AML-193 (cell line): ENCODE results near the gene HMHB1.

ENCODE experiments used
- DNase-seq, 2 experiments: peaks; one replicate each; lab custom pipeline; 2025; lab: John Stamatoyannopoulos, UW

Gene HMHB1

DNA sequence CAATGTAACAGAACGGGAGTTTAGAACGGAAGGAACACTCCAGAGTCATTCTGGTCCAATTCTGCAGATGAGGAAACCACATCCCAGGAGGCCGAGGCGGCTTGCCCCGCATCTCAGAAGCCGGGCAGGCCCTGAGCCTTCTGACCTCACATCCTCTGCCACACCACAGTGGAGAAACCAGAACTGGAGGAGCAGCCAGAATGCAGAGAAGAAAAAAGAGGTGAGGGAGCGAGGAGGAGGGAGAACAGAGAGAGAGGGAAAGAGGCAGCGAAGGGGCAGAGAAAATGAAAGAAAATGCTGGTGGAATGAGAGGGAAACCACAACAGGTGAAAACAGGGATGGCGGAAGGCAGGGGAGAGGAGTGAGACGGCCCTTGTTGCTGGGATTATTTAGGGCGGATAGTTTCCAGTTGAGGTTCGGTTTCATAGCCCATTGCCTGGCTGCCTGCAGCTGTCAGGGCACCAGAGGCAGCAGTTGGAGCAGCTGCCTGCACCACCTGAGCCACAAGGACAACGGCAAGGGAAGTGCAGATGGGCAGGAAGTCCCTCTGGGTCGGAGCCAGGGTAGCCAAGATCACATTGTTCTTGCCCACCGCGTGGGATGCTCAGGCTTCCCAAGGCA lies at the start of gene HMHB1:
Gene HMHB1, plus strand, starts transcription at position 77 of the 621 bp plus-strand sequence.
- DNase-seq: no peak

DNA sequence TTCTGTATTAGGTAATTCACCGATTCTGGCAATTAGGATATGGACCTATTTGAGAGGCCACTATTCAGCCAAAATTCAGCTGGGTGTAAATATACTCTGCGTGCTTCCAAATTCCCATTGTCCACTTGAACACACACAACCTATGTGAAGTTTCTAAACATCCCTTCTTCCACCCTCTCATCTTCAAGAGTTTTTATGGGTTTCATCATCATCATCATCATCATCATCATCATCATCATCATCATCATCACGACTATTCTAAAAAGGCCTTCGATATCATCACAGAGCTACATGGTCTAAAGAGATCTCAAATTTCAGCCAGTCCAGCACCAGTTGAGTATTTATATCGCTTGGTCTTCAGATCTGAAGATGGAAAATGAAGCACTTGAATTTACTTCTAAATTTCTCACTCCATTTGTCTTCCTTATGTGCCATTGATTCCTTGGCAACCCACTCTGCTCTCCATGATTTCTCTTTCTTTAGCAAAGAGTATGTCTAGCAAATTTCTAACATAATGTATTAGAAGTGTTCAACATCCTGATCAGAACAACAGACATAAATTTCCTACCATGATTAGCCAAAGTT lies 49.2 kb upstream of the HMHB1 start:
- no peak for DNase-seq

DNA sequence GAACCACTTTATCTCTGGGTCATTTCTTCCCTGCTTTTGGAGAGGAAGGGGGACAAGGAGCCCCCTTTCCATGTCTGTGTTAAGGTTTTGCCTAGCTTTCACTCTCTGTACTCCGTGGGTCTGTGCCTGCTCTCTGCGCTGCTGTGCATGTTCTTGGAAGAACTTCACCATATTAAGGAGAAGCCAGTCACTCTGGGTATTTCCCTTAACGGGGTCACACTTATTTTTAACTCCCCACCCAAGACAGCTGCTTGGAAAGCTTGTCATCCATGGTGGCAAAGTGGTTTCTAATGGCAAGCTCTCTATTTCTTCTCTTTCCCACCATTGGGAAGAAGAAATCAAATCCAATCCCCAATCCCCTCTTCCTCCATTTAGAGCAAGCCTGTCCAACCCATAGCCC lies 44.8 kb upstream of the HMHB1 start:
- no peak for DNase-seq

GRCh38 chr5:143769026-143769786 lies 42.8 kb upstream of the HMHB1 start:
- DNase-seq: no peak

DNA sequence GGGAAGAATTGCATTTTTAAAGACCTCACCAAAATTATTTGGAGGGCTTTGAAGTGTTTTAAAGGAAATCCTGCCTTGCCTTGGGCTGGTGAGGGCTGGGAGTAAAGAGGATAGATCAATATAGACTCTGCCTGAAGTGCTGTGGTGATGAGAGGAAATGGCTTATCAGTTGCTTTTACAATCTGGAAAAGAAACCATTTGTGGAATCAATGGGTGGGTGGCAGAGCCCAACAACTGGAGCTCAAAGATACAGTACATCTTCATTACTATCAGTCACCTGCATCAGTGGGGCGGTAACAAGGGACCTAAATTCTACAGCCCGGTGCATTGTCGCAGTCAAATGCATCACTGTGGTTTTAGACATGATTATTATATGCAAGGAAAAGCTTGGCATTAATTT lies 41.5 kb upstream of the HMHB1 start:
- no peak for DNase-seq

- no peak for DNase-seq
Observed at GRCh38 chr5:143771189-143771588, 40.8 kb upstream of the HMHB1 start.

GRCh38 chr5:143771602-143772001 lies 40.4 kb upstream of the HMHB1 start:
- no peak for DNase-seq

DNA sequence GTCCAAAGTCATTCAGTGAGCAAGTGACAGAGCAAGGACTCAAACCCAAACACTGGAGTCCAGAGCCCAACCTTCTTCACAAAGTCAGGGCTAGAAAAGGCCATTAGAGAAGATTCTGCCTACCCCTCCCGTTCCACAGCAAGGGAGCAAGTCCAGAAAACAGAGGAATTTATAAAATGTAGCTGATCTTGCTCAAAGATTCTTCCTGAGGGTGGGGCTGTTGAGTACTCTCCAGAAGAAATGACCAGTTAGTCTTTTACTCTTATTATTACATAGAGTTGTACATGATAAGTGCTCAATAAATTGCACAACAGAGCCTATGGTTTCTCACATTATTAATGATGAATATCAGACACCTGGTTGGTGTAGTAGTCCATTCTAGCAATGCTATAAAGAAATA lies 39.3 kb upstream of the HMHB1 start:
- no peak for DNase-seq

- peak; percentile 3 to 24 for DNase-seq
Observed at GRCh38 chr5:143775258-143775657, 36.7 kb upstream of the HMHB1 start.

- no peak for DNase-seq
Observed at GRCh38 chr5:143776951-143777350, 35.0 kb upstream of the HMHB1 start.

DNA sequence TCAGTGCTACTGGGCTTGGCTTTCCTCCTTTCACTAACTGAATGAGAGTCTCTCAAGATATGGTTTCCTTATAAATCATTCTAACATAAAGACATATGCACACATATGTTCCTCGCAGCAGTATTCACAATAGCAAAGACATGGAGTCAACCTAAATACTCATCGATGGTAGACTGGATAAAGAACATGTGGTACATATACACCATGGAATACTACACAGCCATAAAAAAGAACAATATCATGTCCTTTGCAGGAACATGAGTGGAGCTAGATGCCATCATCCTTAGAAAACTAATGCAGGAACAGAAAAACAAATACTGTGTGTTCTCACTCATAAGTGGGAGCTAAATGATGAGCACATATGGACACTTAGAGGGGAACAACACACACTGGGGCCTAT lies 32.5 kb upstream of the HMHB1 start:
- DNase-seq: no peak

DNA sequence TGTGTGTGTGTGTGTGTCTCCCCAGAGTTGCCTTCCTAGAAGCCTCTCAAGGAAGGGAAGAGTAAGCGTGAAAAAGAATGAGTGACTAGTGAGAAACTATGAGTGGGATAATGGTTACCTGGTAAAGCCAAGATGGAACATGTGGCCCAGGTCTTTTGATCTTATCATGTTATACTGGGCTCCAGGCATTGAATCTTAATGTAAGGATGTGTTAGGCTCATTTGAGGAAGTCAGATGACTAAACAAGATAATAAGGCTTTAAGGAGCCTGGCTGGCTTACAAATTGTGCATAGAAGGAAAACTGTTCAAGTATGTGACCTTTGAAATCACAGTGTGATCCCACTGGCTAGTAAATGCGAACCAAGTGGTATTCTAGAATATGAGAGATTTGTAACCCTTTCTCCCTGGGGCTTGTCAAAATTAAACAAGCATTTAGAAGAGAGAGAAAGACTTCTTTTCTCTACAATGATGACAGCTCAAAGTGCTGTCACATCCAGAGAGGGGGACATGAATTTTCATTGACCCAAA lies 29.9 kb upstream of the HMHB1 start:
- no peak for DNase-seq

DNA sequence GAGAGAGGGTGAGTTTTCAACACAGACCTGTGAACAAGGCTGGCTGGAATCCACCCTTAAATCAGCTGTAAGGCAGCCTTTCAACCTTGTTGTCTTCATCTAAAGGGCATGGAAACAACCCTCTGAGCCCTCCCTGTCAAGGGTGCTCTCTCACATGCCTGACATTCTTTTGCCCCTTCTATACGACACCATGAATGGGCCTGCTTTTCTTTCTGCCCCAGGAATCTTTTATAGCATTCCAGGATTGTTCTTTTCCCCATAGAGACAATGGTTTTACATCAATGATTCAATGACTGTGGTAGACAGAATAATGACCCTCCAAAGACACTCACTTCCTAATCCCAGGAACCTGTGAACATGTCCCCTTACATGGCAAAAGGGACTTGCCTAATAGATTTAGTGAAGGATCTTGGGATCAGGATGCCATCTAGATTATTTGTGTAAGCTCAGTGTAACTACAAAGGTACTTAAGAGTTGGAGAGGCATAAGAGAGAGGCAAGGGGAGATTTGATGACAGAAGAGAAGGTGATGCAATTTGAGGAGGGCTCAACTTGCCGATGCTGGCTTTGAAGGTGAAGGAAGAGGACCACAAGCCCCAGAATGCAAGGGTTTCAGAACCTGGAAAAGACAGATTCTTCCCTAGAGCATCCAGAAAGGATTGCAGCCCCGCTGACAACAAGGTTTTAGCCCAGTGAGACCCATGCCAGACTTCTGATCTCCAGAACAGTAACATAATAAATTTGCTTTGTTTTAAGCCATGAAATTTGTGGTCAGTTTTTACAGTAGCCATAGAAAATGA lies 29.2 kb upstream of the HMHB1 start:
- no peak for DNase-seq

- DNase-seq: no peak
Observed at GRCh38 chr5:143788401-143788800, 23.6 kb upstream of the HMHB1 start.

DNA sequence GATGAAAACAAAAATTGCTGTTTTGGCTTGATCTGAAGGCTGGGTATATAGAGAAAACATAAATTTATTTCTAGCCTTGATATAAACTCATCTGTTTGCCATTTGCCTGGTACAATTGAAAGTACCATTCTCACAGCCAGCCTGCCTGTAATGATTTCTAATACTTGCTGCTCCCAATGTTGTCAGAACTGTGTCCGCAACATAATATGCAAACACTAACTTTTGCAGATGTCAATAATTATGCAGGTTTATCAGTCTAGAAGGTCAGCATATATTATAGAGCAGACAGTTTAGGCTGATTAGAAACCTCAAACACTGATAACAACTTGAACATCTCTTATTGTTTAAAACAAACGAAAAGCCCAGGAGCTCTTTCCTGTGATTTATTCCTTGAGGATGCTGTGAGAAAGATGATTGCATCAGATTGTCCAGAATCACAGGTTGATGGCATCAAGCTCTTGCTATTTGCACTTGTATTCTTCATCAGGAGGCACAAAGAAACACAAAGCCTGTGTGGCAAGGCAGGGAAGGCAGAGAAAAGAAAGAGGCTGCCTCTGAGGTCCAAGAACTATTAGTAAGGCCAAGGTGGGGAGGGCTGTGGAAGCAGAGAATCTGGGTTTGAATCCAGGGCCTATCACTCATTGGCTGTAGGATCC lies 21.4 kb upstream of the HMHB1 start:
- no peak for DNase-seq

DNA sequence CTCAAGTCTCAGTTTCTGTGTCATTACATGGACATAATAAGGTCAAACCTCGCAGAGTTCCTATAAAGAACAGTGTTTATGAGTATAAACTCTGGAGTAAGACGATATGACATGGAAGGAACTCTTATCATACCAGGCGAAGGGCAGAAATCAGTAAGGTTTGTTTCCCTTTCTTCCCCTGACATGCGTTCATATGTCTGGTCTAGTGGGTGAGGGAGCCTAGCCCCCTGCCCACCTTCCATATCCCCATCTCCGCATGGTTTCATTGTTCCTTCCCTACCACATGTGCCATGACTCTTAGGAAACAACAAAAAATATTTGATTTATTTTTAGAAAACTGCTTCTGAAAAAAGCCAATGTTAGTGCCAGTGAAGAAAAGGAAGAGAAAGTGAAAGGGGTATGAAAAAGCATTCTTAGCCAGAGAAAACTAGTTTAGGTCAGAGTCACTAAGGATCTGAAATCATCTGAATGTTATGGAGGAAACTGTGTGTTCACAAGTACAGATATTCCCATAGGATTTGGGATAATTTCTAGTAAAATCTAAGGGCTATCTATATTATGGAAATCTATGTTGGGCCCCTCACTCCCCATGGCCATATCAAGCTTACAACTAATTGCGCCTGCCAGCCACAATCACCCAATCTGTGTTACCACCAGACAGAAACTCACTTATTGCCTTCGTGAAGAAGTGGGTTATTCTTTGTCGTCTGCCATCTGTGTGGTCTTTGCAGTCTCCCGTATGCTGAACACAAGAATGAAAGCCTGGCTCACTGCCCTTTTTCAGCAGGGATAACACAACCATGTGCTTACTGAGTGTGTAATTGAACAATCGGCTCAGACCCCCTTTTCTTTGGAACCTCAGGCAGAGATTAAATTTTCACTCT lies 19.9 kb upstream of the HMHB1 start:
- no peak for DNase-seq

- DNase-seq: no peak
Observed at GRCh38 chr5:143793249-143793648, 18.7 kb upstream of the HMHB1 start.

DNA sequence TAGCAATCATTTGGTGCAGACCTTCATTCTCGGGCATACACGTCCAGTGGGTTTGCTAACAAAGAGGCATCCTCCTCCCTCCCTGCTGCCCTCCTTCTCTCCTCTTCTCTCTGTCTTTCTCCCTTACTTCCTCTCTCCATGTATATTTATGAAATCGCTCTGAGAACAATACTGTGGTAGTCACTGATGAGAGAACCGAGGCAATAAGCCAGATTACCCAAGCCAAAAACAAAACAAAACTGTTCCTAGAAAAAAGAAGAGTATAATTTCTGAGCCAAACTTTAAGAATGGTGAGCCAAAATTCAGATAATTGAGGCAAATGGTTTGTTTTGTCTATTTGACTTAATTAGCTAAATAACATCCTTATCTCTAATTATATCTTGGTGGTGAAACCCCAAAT lies 15.8 kb upstream of the HMHB1 start:
- DNase-seq: no peak

GRCh38 chr5:143796753-143797152 lies 15.2 kb upstream of the HMHB1 start:
- peak; percentile 6 to 8 for DNase-seq

DNA sequence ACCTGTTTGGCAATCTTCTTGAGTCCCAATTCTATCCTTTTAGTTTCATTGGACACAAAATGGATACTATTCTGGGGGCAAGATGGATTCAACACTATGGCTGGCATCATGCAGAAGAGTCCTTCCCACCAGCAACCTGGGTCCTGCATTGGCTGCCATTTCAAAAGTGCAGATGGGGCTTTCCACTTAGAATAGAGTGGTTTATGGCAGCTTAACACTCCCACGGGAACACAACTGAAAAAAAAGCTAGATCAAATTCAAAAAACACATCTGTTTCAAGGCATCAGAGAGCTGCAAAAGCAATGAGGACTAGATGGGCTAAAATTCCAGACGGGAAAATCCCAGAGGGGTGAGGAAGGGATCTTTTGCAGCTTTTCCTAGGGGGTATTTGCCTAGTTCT lies 11.2 kb upstream of the HMHB1 start:
- DNase-seq: no peak
